ENCODE data around the gene CFAP410.

GRCh38 chr21:44381874-44382273, 42.7 kb upstream of the CFAP410 start:
- TF ChIP-seq, protein P1, sequence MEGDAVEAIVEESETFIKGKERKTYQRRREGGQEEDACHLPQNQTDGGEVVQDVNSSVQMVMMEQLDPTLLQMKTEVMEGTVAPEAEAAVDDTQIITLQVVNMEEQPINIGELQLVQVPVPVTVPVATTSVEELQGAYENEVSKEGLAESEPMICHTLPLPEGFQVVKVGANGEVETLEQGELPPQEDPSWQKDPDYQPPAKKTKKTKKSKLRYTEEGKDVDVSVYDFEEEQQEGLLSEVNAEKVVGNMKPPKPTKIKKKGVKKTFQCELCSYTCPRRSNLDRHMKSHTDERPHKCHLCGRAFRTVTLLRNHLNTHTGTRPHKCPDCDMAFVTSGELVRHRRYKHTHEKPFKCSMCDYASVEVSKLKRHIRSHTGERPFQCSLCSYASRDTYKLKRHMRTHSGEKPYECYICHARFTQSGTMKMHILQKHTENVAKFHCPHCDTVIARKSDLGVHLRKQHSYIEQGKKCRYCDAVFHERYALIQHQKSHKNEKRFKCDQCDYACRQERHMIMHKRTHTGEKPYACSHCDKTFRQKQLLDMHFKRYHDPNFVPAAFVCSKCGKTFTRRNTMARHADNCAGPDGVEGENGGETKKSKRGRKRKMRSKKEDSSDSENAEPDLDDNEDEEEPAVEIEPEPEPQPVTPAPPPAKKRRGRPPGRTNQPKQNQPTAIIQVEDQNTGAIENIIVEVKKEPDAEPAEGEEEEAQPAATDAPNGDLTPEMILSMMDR (IDR thresholded peaks at IDR 0.05; ENCODE audit: extremely low read depth in 1 of 2, insufficient read depth in 1 of 2, low read depth in 1 of 2, low read length in 2 of 2), result no peak
- TF ChIP-seq POLR2AphosphoS5 (IDR thresholded peaks at IDR 0.05; ENCODE audit: insufficient read depth, low read depth, low read length) (no peak), POLR2A (IDR thresholded peaks at IDR 0.05; ENCODE audit: low read depth, low read length) (no peak), GATA2 (IDR thresholded peaks at IDR 0.05; ENCODE audit: insufficient read depth, insufficient read length, low read depth, low read length) (no peak)

All from endothelial cell of umbilical vein (primary cell).